DMS 273 (cell line): ENCODE results near the gene ANXA2.

Experiments used
- DNase-seq: peaks from one replicate; lab custom pipeline; 2025; ENCODE audit not compliant: unreplicated experiment; lab: John Stamatoyannopoulos, UW

ANXA2 gene

DNA sequence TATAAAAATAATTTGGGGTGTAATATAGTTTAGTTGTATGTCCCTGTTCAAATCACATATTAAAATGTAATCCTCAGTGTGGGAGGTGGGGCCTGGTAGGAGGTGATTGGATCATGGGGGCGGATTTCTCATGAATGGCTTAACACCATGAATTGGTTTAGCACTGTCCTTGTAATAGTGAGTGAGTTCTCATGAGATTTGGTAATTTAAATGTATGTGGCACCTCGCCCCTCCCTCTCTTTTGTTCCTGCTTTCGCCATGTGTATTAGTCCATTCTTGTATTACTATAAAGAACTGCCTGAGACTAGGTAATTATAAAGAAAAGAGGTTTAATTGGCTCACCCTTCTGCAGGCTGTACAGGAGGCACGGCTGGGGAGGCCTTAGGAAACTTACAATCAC, 83.9 kb downstream of the ANXA2 start:
- no peak for DNase-seq

DNA sequence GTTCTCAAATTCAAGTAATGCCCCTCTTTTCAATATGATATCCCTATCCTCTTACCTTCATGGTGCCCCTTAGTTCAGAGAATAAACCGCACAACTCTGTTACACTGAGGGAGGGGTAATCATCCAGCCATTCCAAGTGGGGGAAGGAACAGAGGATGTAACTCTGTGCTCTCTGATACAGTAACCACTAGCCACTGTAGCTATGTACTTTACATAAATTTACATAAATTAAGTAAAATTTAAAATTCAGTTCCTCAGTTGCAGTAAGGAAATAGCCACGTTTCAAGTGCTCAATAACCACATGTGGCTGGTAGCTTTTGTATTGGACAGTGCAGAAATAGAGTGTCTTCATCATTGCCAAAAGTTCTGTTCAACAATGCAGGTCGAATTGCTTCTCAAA, 90.8 kb downstream of the ANXA2 start:
- DNase-seq = no peak

DNA sequence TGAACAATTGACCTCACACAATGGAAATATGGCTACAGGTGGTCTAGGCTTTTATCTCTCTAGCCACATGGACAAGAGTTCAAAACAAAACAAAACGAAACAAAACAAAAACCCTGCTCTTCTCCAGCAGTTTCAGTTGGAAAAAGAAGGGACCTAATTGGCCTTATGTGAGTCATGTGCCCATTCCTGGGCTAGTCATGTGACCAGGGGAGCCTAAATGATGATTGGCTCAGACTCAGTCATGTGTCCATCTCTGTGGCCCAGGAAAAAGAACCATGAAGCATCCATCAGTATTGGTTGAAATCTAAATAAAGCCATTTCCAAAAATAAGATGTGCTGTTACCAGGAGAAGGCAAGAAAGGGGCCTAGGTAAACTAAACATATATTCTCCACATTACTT, 96.8 kb downstream of the ANXA2 start:
- DNase-seq = peak; percentile 35

DNA sequence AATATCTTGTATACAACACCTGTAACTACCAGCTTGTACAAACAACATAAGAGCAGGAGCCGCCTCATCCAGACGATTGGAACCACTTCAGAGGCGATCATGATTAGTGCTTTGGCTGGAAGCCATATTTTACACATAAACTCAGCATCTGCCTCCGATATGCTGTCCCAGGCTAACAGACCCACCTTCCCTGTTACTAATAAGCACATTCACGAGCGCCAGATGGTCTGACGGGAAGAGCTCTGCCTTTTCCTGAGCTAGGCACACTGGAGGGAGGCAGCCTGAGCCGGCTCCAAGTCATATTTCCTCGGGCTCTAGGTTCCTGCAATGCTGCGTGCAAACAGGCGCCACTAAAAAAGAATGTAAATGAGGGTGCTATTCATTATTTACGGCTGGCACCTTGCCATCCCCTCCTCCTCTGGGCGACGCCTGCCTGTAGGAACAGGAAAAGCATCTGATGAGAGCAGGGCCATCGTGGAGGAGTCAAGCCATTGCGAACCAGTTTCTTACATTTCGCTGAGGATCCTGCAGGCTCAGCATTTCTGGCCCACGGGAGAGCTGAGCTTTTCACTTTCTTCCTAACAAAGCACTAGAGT, 98.2 kb downstream of the ANXA2 start:
- DNase-seq = peak; percentile 98
